ENCODE measurements around the gene SATB2. TPM values are rescaled to one million over a fixed set of nuclear protein-coding genes. Genes with fewer than 3 reads are reported as not detected.

Gene SATB2
- total and polyA plus RNA-seq, 2 donors from 2014 or later, result 1.3 to 17.5 TPM

DNA sequence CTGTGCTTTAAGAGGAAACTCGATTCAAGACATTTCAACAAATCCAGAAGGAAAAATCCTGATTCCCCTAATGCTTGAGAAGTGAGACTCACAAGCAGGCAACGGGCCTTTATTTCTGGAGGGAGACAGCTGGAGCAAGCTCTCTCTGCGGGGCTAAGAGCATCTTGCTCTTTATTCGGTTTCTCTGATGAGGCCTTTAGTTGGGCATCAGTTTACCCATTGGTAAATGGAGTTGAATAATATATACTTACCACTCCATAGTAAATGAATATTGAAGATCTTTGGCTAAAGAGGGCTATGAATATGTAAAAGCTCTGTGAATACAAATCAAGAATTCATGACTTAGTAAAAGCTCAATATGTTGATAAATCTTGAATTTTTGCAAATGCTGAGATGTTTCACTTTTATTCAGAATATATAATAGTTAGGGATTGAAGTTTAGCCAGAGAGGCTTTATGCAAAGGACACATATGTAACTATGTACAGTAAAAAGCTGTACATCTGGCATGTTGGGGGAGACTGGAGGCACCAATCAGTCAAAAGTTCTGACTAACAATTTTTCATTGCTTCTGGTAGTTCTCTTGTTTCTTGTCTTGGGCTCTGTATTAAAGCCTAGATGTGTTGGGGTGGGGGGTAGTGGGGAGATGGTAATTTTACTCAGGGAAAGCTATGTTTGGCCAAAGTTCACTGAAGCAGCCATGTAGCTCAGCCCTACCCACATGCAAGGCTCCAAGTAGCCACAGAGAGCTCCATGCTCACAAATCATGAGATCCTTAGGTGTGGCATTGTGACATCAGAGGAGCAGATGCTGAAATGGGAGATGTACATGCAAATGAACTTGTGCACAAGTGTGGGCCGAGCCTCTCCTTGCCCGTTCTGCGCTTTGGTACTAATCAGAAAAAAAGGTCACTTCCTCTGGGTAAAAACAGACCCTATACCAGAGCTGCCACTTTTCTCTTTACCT lies 200.2 kb downstream of the SATB2 start:
- no peaks in the 10 kb centered on the region for H3K36me3 ChIP-seq (ENCODE audit: control insufficient read depth in 2 of 3, insufficient read depth in 3 of 3, low read length in 3 of 3)
- H3K4me3 ChIP-seq (ENCODE audit: low read length in 3 of 3), result no peak overlapping the region
- H3K27me3 ChIP-seq (ENCODE audit: control insufficient read depth, insufficient read depth, low read length), result no peaks in the 10 kb centered on the region
- intact Hi-C loops (cut with DNase I), result no loop called here
- TF ChIP-seq, protein P1, sequence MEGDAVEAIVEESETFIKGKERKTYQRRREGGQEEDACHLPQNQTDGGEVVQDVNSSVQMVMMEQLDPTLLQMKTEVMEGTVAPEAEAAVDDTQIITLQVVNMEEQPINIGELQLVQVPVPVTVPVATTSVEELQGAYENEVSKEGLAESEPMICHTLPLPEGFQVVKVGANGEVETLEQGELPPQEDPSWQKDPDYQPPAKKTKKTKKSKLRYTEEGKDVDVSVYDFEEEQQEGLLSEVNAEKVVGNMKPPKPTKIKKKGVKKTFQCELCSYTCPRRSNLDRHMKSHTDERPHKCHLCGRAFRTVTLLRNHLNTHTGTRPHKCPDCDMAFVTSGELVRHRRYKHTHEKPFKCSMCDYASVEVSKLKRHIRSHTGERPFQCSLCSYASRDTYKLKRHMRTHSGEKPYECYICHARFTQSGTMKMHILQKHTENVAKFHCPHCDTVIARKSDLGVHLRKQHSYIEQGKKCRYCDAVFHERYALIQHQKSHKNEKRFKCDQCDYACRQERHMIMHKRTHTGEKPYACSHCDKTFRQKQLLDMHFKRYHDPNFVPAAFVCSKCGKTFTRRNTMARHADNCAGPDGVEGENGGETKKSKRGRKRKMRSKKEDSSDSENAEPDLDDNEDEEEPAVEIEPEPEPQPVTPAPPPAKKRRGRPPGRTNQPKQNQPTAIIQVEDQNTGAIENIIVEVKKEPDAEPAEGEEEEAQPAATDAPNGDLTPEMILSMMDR (IDR thresholded peaks at IDR 0.05; ENCODE audit: borderline replicate concordance, extremely low read depth, insufficient read depth), result no peak
- DNase-seq (peak in 2 of 5 donors; percentile 5 to 9), FAIRE-seq (no peak)
- peaks cover 0 to 7% (median 2%) of the 10 kb centered on the region in 3 donors for H3K9me3 ChIP-seq (ENCODE audit: control insufficient read depth in 2 of 3, insufficient read depth in 1 of 3, low read length in 3 of 3)
- no peak overlapping the region for H3K27ac ChIP-seq (ENCODE audit: low read depth in 2 of 2, low read length in 2 of 2)
- no peaks in the 10 kb centered on the region for H3K4me1 ChIP-seq (ENCODE audit: control insufficient read depth in 2 of 3, insufficient read depth in 2 of 3, low read depth in 1 of 3, low read length in 3 of 3)
- no peak overlapping the region for H3K9ac ChIP-seq (ENCODE audit: low read length in 3 of 3)

DNA sequence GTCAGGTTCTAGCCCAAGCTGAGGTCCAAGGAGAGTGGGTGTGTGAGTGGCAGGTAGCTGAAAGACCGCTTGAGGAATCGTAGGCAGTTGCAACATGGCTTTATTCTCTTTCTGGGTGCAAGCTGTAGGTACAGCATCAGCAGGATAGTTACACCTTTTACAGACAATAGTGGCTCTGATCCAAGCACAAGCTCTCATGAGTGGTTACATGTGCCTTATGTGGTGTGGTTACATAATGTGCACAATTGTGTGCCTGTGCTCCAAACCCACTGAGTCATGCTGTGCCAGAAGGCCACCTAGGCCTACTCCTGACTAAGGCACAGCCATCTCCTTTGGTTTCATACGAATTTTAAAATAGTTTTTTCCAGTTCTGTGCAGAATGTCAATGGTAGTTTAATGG lies 227.6 kb downstream of the SATB2 start:
- intact Hi-C loops (cut with DNase I), result no loop called here
- DNase-seq, result no peak
- TF ChIP-seq, protein P1 (IDR thresholded peaks at IDR 0.05; ENCODE audit: borderline replicate concordance, extremely low read depth, insufficient read depth), result no peak
- Histone ChIP-seq H3K9me3 (ENCODE audit: control insufficient read depth in 2 of 3, insufficient read depth in 1 of 3, low read length in 3 of 3) (peaks cover 0 to 25% (median 0%) of the 10 kb centered on the region in 3 donors), H3K4me3 (ENCODE audit: low read length in 3 of 3) (no peak overlapping the region), H3K4me1 (ENCODE audit: control insufficient read depth in 2 of 3, insufficient read depth in 2 of 3, low read depth in 1 of 3, low read length in 3 of 3) (no peaks in the 10 kb centered on the region), H3K27ac (ENCODE audit: low read depth in 2 of 2, low read length in 2 of 2) (no peak overlapping the region), H3K36me3 (ENCODE audit: control insufficient read depth in 2 of 3, insufficient read depth in 3 of 3, low read length in 3 of 3) (no peaks in the 10 kb centered on the region), H3K9ac (ENCODE audit: low read length in 3 of 3) (no peak overlapping the region), H3K27me3 (ENCODE audit: control insufficient read depth, insufficient read depth, low read length) (no peaks in the 10 kb centered on the region)
- FAIRE-seq, result no peak

DNA sequence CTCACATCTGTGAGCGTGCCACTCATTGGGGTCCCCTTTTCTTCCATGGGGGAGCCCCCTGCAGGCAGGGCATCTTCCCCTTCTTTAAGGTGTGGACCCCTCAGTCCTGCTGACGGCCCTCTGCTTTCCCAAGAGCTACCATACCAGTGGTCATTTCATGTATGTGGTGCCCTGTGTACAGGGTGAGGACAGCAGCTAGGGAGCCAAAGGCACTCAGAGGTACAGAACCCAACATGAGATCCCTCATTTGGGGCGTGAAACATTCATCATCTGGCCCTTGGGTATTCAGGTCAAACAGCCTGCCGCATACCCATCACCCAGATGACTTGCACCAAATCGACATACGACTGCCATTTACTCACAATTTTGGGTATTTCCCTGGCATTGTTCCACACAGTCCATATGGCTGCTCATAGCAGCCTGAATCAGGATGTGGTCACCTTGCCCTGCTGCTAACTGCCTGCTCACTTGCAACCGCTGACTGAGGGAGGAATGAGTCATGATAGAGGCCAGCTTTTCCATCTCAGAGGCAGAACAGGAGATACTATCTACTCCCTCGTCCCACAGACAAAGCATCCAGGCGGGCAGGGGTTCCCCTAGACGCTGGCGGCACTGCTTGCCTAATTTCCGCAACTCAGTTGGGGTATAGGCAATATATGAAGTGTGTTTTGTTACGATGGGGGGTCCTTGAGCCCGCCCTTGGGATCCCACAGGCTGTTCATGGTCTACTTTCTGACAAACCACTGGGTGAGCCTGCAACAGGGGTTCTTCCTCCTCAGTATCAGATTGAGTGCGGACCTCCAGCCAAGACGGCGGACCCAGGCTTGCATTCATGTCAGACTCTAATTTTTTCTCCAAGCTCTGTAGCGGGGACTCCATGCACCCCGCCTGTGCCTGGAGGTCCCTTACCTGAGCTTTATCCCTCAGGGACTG lies 228.6 kb downstream of the SATB2 start:
- TF ChIP-seq, protein P1 (IDR thresholded peaks at IDR 0.05; ENCODE audit: borderline replicate concordance, extremely low read depth, insufficient read depth), result no peak
- H3K9me3 ChIP-seq (ENCODE audit: control insufficient read depth in 2 of 3, insufficient read depth in 1 of 3, low read length in 3 of 3), result peaks cover 0 to 25% (median 0%) of the 10 kb centered on the region in 3 donors
- no peak overlapping the region for H3K27ac ChIP-seq (ENCODE audit: low read depth in 2 of 2, low read length in 2 of 2)
- intact Hi-C loops (cut with DNase I), result no loop called here
- no peak overlapping the region for H3K9ac ChIP-seq (ENCODE audit: low read length in 3 of 3)
- no peaks in the 10 kb centered on the region for H3K27me3 ChIP-seq (ENCODE audit: control insufficient read depth, insufficient read depth, low read length)
- DNase-seq (no peak), FAIRE-seq (no peak)
- H3K4me3 ChIP-seq (ENCODE audit: low read length in 3 of 3), result no peak overlapping the region
- no peaks in the 10 kb centered on the region for H3K36me3 ChIP-seq (ENCODE audit: control insufficient read depth in 2 of 3, insufficient read depth in 3 of 3, low read length in 3 of 3)
- H3K4me1 ChIP-seq (ENCODE audit: control insufficient read depth in 2 of 3, insufficient read depth in 2 of 3, low read depth in 1 of 3, low read length in 3 of 3), result no peaks in the 10 kb centered on the region

Data from kidney (tissue), 14 donors.